ENCODE measurements around the gene RNASEL.
"Not testable (repeated sequence)": the region's sequence is repeated elsewhere in the genome, so short reads cannot be mapped to it uniquely, and the experiment has no call there.

Gene RNASEL

GRCh38 chr1:182555493-182555892 is 33.6 kb downstream of the RNASEL start:
- no peak for DNase-seq

GRCh38 chr1:182552527-182552926 is 36.5 kb downstream of the RNASEL start:
- no peak for DNase-seq

GRCh38 chr1:182549811-182550210 is 39.2 kb downstream of the RNASEL start:
- DNase-seq: no peak

- no peak for DNase-seq
Observed at GRCh38 chr1:182549346-182549745, 39.7 kb downstream of the RNASEL start.

GRCh38 chr1:182533896-182534295 is 55.2 kb downstream of the RNASEL start:
- no peak for DNase-seq

GRCh38 chr1:182528206-182528605 is 60.9 kb downstream of the RNASEL start:
- not testable (repeated sequence) for DNase-seq

- DNase-seq: no peak
Observed at GRCh38 chr1:182527680-182528079, 61.4 kb downstream of the RNASEL start.

GRCh38 chr1:182525342-182525741 is 63.7 kb downstream of the RNASEL start:
- no peak for DNase-seq

Measured in NCI-H1092 (cell line).